Panc1 (cell line): ENCODE data around the gene PKD1L1. TPM values are rescaled to one million over a fixed set of nuclear protein-coding genes. Genes with fewer than 3 reads are reported as not detected.
A peak's percentile ranks its signal among the peaks of the same experiment; 100 is the strongest.
"Not testable (repeated sequence)": the region's sequence is repeated elsewhere in the genome, so short reads cannot be mapped to it uniquely, and the experiment has no call there.

Experiments used
- ATAC-seq: fragments of 200-7000 bp; cut with Tn5 transposase; 2 replicates; pipeline ENCODE4 v1.9.1; 2020; ENCODE audit warnings: mild to moderate bottlenecking, moderate library complexity
- BruUV-seq: library from RNA; stranded (reverse); fragments of 400-500 nt; replicated peaks from 2 replicates; lab custom pipeline; 2021; lab: Mats Ljungman, UMichigan
- CTCF ChIA-PET: fragments of 300-600 bp; sonication (Branson Sonifier 250); formaldehyde crosslinking; loops from one replicate; lab custom pipeline; 2022; ENCODE audit warnings: antibody characterized with exemption; lab: Charles Lee
- POLR2A ChIA-PET: fragments of 300-600 bp; sonication (Branson Sonifier 250); formaldehyde crosslinking; loops from one replicate; lab custom pipeline; 2022; ENCODE audit warnings: antibody characterized with exemption; lab: Charles Lee
- DNase-seq: peaks from one replicate; pipeline ENCODE4 v3.0.0-alpha.2; 2010; ENCODE audit warnings: low read depth, low spot score
- H3K27ac ChIP-seq: 2 replicates; pipeline ENCODE4 v1.5.1; 2011; ENCODE audit warnings: mild to moderate bottlenecking, low read length, inconsistent platforms
- H3K27me3 ChIP-seq: fragments of 200-500 bp; sonication (Bioruptor generic); 2 replicates; pipeline ENCODE4 v1.6.0; 2014; ENCODE audit warnings: low read length, inconsistent platforms; ENCODE audit not compliant: control insufficient read depth, insufficient read depth
- H3K36me3 ChIP-seq: fragments of 200-500 bp; sonication (Bioruptor generic); 2 replicates; pipeline ENCODE4 v1.5.1; 2014; ENCODE audit warnings: inconsistent platforms, mild to moderate bottlenecking, low read length, moderate library complexity; ENCODE audit not compliant: control insufficient read depth, insufficient read depth
- H3K4me1 ChIP-seq: 2 replicates; pipeline ENCODE4 v1.5.1; 2011; ENCODE audit warnings: inconsistent platforms, mild to moderate bottlenecking, low read length, moderate library complexity; ENCODE audit not compliant: control insufficient read depth, insufficient read depth
- H3K4me3 ChIP-seq, 2 experiments: 2 replicates each; pipeline ENCODE4 v1.5.1; 2011 to 2012; ENCODE audit warnings: low read depth in 2 of 2, low read length in 2 of 2, mild to moderate bottlenecking in 2 of 2, inconsistent platforms in 1 of 2, moderate library complexity in 1 of 2
- H3K9me3 ChIP-seq: fragments of 200-500 bp; sonication (Bioruptor generic); 2 replicates; pipeline ENCODE4 v1.5.1; 2014; ENCODE audit warnings: low read depth, mild to moderate bottlenecking, inconsistent platforms, low read length, moderate library complexity; ENCODE audit not compliant: control insufficient read depth, insufficient read depth
- CTCF ChIP-seq: fragments of 450-650 bp; IDR thresholded peaks from 2 replicates; pipeline ENCODE4 v1.5.1; 2017; ENCODE audit warnings: mild to moderate bottlenecking
- POLR2AphosphoS5 ChIP-seq: IDR thresholded peaks from 2 replicates; pipeline ENCODE4 v1.6.1; 2012; ENCODE audit warnings: mild to moderate bottlenecking, low read depth, low read length, moderate library complexity
- REST ChIP-seq, 2 experiments: IDR thresholded peaks; 2 replicates each; pipeline ENCODE4 v1.6.1; 2011 to 2012; ENCODE audit warnings: low read depth in 2 of 2, control low read depth in 1 of 2, low read length in 1 of 2, mild to moderate bottlenecking in 1 of 2, moderate library complexity in 1 of 2; ENCODE audit not compliant: insufficient read depth in 1 of 2
- SIN3A ChIP-seq: IDR thresholded peaks from 2 replicates; pipeline ENCODE4 v1.6.1; 2012; ENCODE audit warnings: low read depth, mild to moderate bottlenecking, low read length, moderate library complexity, borderline replicate concordance; ENCODE audit not compliant: insufficient read depth
- TCF7L2 ChIP-seq: IDR thresholded peaks from 2 replicates; pipeline ENCODE4 v1.6.1; 2011; ENCODE audit warnings: mild to moderate bottlenecking, low read depth, low read length, inconsistent platforms
- in situ Hi-C: cut with HindIII; loops from 2 replicates; pipeline ENCODE4 v1.10.0; 2016; ENCODE audit warnings: low sequenced_read_pairs, low pct_unique_long_range_greater_than_20kb
- intact Hi-C: fragments of 100-400 bp; cut with micrococcal nuclease; formaldehyde crosslinking; loops from one replicate; pipeline ENCODE4 v1.10.0; 2022; ENCODE audit not compliant: unreplicated experiment
- total RNA-seq: library from RNA; stranded (reverse); gene quantifications from one replicate; pipeline ENCODE4 v1.2.1, GENCODE V29; 2021; ENCODE audit not compliant: unreplicated experiment

The PKD1L1 gene
- total RNA-seq, 1 experiment from 2014 or later, result 2.2 TPM

- ChIA-PET CTCF (interaction anchor here (1.9 kb wide), 1 partner anchor 164 kb away, joined by 5 read pairs; no protein-coding TSS in a partner anchor), POLR2A (no interaction called here)
- no peak overlapping the region for H3K4me3 ChIP-seq
- peaks cover 22% of the 10 kb centered on the region for H3K4me1 ChIP-seq
- no peak for DNase-seq
- no peaks in the 10 kb centered on the region for H3K27me3 ChIP-seq
- intact Hi-C loops, result loop anchor here (5.0 kb wide), 2 partner anchors 97 to 162 kb away; partner anchors contain the start of gene UPP1
- no peak for TF ChIP-seq CTCF
- TF ChIP-seq REST (IDR thresholded peaks at IDR 0.05; ENCODE audit: insufficient read depth in 1 of 2, low read depth in 2 of 2, low read length in 1 of 2), result no peak
- no peak for TF ChIP-seq TCF7L2
- TF ChIP-seq POLR2AphosphoS5, result no peak
- no peak for TF ChIP-seq SIN3A
- H3K36me3 ChIP-seq, result no peaks in the 10 kb centered on the region
- no peaks in the 10 kb centered on the region for H3K9me3 ChIP-seq
- no peak for ATAC-seq
- no TSS peak for BruUV-seq
- peak overlapping the region; percentile 96 for H3K27ac ChIP-seq
- in situ Hi-C loops, result loop anchor here (10.0 kb wide), 1 partner anchor 84 kb away; no protein-coding TSS in a partner anchor
Measured at GRCh38 chr7:47990592-47990991, 42.3 kb upstream of the PKD1L1 start.

GRCh38 chr7:47989607-47990400, 41.5 kb upstream of the PKD1L1 start:
- H3K27me3 ChIP-seq, DNase-seq, H3K36me3 ChIP-seq, POLR2A ChIA-PET, ATAC-seq, CTCF ChIA-PET, H3K9me3 ChIP-seq, H3K4me3 ChIP-seq, BruUV-seq: not testable (repeated sequence)
- Histone ChIP-seq H3K4me1 (peaks cover 22% of the 10 kb centered on the region), H3K27ac (peak overlapping the region; percentile 18; the same call in 1 of the 2 replicates)
- in situ Hi-C loops (loop anchor here (10.0 kb wide), 1 partner anchor 85 kb away; no protein-coding TSS in a partner anchor), intact Hi-C loops (loop anchor here (5.0 kb wide), 2 partner anchors 97 to 162 kb away; partner anchors contain the start of gene UPP1)
